Natural killer cell treated with Interleukin-12 subunit alpha and Interleukin-12 subunit beta and Interleukin-15 and Interleukin-18, amount 100 ng/mL, for 72 hours (primary cell): ENCODE results near the gene RAB40A. TPM values are rescaled to one million over a fixed set of nuclear protein-coding genes. Genes with fewer than 3 reads are reported as not detected.

ENCODE experiments used
- ATAC-seq, 2 donors: fragments of 150-1000 bp; cut with Tn5 transposase in 1 of 2; sonication (Bioruptor Pico), chemical (Tn5 transposase) in 1 of 2; 2 replicates each; pipeline ENCODE4 v1.10.0; 2021
- DNase-seq: peaks from one replicate; pipeline ENCODE4 v3.0.0; 2022; ENCODE audit warnings: low spot score
- H3K27ac Mint-ChIP-seq, 2 donors: 1 replicate in 1 of 2; 2 replicates in 1 of 2; pipeline ENCODE4 v1.8.0; 2022; ENCODE audit warnings: mixed read lengths in 2 of 2, mild to moderate bottlenecking in 1 of 2, moderate library complexity in 1 of 2
- H3K27me3 Mint-ChIP-seq, 2 donors: 1 replicate in 1 of 2; 2 replicates in 1 of 2; pipeline ENCODE4 v1.8.0; 2022; ENCODE audit warnings: mixed read lengths in 2 of 2
- H3K36me3 Mint-ChIP-seq: one replicate; pipeline ENCODE4 v1.8.0; 2022; ENCODE audit warnings: mixed read lengths
- H3K4me1 Mint-ChIP-seq, 2 donors: 1 replicate in 1 of 2; 2 replicates in 1 of 2; pipeline ENCODE4 v1.8.0; 2022; ENCODE audit warnings: low read depth in 2 of 2, mixed read lengths in 2 of 2, mild to moderate bottlenecking in 1 of 2
- H3K4me3 Mint-ChIP-seq: one replicate; pipeline ENCODE4 v1.8.0; 2022; ENCODE audit warnings: mixed read lengths
- H3K9me3 Mint-ChIP-seq: 2 replicates; pipeline ENCODE4 v1.8.0; 2022; ENCODE audit warnings: mixed read lengths
- total RNA-seq, 2 donors: library from RNA; stranded (reverse); gene quantifications; one replicate each; pipeline ENCODE4 v1.2.3, GENCODE V29; 2022

Gene RAB40A
- total RNA-seq, result under 1 TPM in 1 of 2 donors, not detected in 1; 0.31 TPM

- ATAC-seq (no peak), DNase-seq (no peak)
- Mint-ChIP-seq H3K4me1 (no peaks in the 10 kb centered on the region), H3K27me3 (peaks cover 0 to 16% of the 10 kb centered on the region in 2 donors), H3K9me3 (no peaks in the 10 kb centered on the region), H3K27ac (no peak within 1 kb of the TSS), H3K36me3 (no peaks in the 10 kb centered on the region), H3K4me3 (no peak within 1 kb of the TSS)
These were observed at the start of gene RAB40A for GRCh38 chrX:103519389-103519788. Gene RAB40A (minus strand): TSS chrX:103519489. CDS start chrX:103500756, 18,733 bp downstream.

GRCh38 chrX:103565752-103566151 lies 46.5 kb upstream of the RAB40A start:
- no peak for DNase-seq
- H3K27me3 Mint-ChIP-seq, result peaks cover 6 to 19% of the 10 kb centered on the region in 2 donors
- H3K4me1 Mint-ChIP-seq, result no peaks in the 10 kb centered on the region
- no peak for ATAC-seq
- H3K4me3 Mint-ChIP-seq, result no peak overlapping the region
- H3K36me3 Mint-ChIP-seq, result no peaks in the 10 kb centered on the region
- H3K9me3 Mint-ChIP-seq, result no peaks in the 10 kb centered on the region
- no peak overlapping the region for H3K27ac Mint-ChIP-seq

- Mint-ChIP-seq H3K36me3 (no peaks in the 10 kb centered on the region), H3K27ac (no peak overlapping the region), H3K4me1 (no peaks in the 10 kb centered on the region), H3K27me3 (peaks cover 6 to 15% of the 10 kb centered on the region in 2 donors), H3K9me3 (no peaks in the 10 kb centered on the region), H3K4me3 (no peak overlapping the region)
- no peak for DNase-seq
- ATAC-seq, result no peak
These were observed 45.9 kb upstream of the RAB40A start for GRCh38 chrX:103565197-103565596.

GRCh38 chrX:103562801-103563200 lies 43.5 kb upstream of the RAB40A start:
- Mint-ChIP-seq H3K27ac (no peak overlapping the region), H3K4me1 (no peaks in the 10 kb centered on the region), H3K36me3 (no peaks in the 10 kb centered on the region), H3K4me3 (no peak overlapping the region), H3K9me3 (no peaks in the 10 kb centered on the region), H3K27me3 (peaks cover 6 to 12% of the 10 kb centered on the region in 2 donors)
- ATAC-seq, result no peak
- no peak for DNase-seq

GRCh38 chrX:103560256-103560655 lies 41.0 kb upstream of the RAB40A start:
- Mint-ChIP-seq H3K27me3 (peaks cover 6 to 18% of the 10 kb centered on the region in 2 donors), H3K36me3 (no peaks in the 10 kb centered on the region), H3K27ac (no peak overlapping the region), H3K4me1 (no peaks in the 10 kb centered on the region), H3K4me3 (no peak overlapping the region), H3K9me3 (no peaks in the 10 kb centered on the region)
- DNase-seq (no peak), ATAC-seq (no peak)

- Mint-ChIP-seq H3K9me3 (no peaks in the 10 kb centered on the region), H3K36me3 (no peaks in the 10 kb centered on the region), H3K4me1 (peaks cover 0 to 4% of the 10 kb centered on the region in 2 donors), H3K27me3 (peaks cover 0 to 21% of the 10 kb centered on the region in 2 donors), H3K27ac (no peak overlapping the region), H3K4me3 (no peak overlapping the region)
- no peak for DNase-seq
- no peak for ATAC-seq
These were observed 37.8 kb upstream of the RAB40A start for GRCh38 chrX:103556963-103557612.

GRCh38 chrX:103554687-103555424 lies 35.6 kb upstream of the RAB40A start:
- no peak for DNase-seq
- Mint-ChIP-seq H3K4me3 (peak overlapping the region; percentile 88), H3K36me3 (no peaks in the 10 kb centered on the region), H3K4me1 (peaks cover 0 to 4% of the 10 kb centered on the region in 2 donors), H3K27me3 (peaks cover 0 to 25% of the 10 kb centered on the region in 2 donors), H3K27ac (peak overlapping the region; percentile 46 to 81), H3K9me3 (no peaks in the 10 kb centered on the region)
- peak; percentile 58 to 76 for ATAC-seq

GRCh38 chrX:103552236-103552635 lies 32.9 kb upstream of the RAB40A start:
- Mint-ChIP-seq H3K4me1 (peaks cover 0 to 4% of the 10 kb centered on the region in 2 donors), H3K36me3 (no peaks in the 10 kb centered on the region), H3K4me3 (no peak overlapping the region), H3K9me3 (no peaks in the 10 kb centered on the region), H3K27ac (no peak overlapping the region), H3K27me3 (peaks cover 0 to 27% of the 10 kb centered on the region in 2 donors)
- DNase-seq (no peak), ATAC-seq (no peak)

- Mint-ChIP-seq H3K27ac (no peak overlapping the region), H3K36me3 (no peaks in the 10 kb centered on the region), H3K4me1 (peaks cover 0 to 4% of the 10 kb centered on the region in 2 donors), H3K27me3 (peaks cover 0 to 33% of the 10 kb centered on the region in 2 donors), H3K4me3 (no peak overlapping the region), H3K9me3 (no peaks in the 10 kb centered on the region)
- no peak for ATAC-seq
- no peak for DNase-seq
These were observed 31.2 kb upstream of the RAB40A start for GRCh38 chrX:103550415-103551051.

GRCh38 chrX:103549916-103550315 lies 30.6 kb upstream of the RAB40A start:
- Mint-ChIP-seq H3K4me3 (no peak overlapping the region), H3K27me3 (peaks cover 0 to 37% of the 10 kb centered on the region in 2 donors), H3K36me3 (no peaks in the 10 kb centered on the region), H3K27ac (no peak overlapping the region), H3K4me1 (peaks cover 0 to 4% of the 10 kb centered on the region in 2 donors), H3K9me3 (no peaks in the 10 kb centered on the region)
- ATAC-seq, result no peak
- DNase-seq, result no peak

GRCh38 chrX:103540145-103540544 lies 20.9 kb upstream of the RAB40A start:
- no peak for DNase-seq
- peaks cover 0 to 10% of the 10 kb centered on the region in 2 donors for H3K27me3 Mint-ChIP-seq
- ATAC-seq, result no peak
- no peak overlapping the region for H3K4me3 Mint-ChIP-seq
- H3K9me3 Mint-ChIP-seq, result no peaks in the 10 kb centered on the region
- H3K4me1 Mint-ChIP-seq, result no peaks in the 10 kb centered on the region
- H3K27ac Mint-ChIP-seq, result no peak overlapping the region
- no peaks in the 10 kb centered on the region for H3K36me3 Mint-ChIP-seq

GRCh38 chrX:103539695-103540094 lies 20.4 kb upstream of the RAB40A start:
- H3K9me3 Mint-ChIP-seq, result no peaks in the 10 kb centered on the region
- no peak for DNase-seq
- no peaks in the 10 kb centered on the region for H3K36me3 Mint-ChIP-seq
- no peaks in the 10 kb centered on the region for H3K4me1 Mint-ChIP-seq
- H3K4me3 Mint-ChIP-seq, result no peak overlapping the region
- no peak overlapping the region for H3K27ac Mint-ChIP-seq
- ATAC-seq, result no peak
- H3K27me3 Mint-ChIP-seq, result peaks cover 0 to 9% of the 10 kb centered on the region in 2 donors

- no peaks in the 10 kb centered on the region for H3K36me3 Mint-ChIP-seq
- ATAC-seq, result peak in 1 of 2 donors; percentile 13
- H3K4me3 Mint-ChIP-seq, result no peak overlapping the region
These were observed 19.4 kb upstream of the RAB40A start for GRCh38 chrX:103538728-103539127.

GRCh38 chrX:103537871-103538387 lies 18.6 kb upstream of the RAB40A start:
- Mint-ChIP-seq H3K9me3 (no peaks in the 10 kb centered on the region), H3K36me3 (no peaks in the 10 kb centered on the region), H3K4me1 (peaks cover 4 to 8% of the 10 kb centered on the region in 2 donors), H3K27me3 (peaks cover 6 to 14% of the 10 kb centered on the region in 2 donors), H3K4me3 (no peak overlapping the region), H3K27ac (no peak overlapping the region)
- no peak for DNase-seq
- ATAC-seq, result no peak

More at GRCh38 chrX:103538728-103539127, 19.4 kb upstream of the RAB40A start:
- peaks cover under 1 to 4% of the 10 kb centered on the region in 2 donors for H3K4me1 Mint-ChIP-seq
- H3K27ac Mint-ChIP-seq, result no peak overlapping the region
- H3K9me3 Mint-ChIP-seq, result no peaks in the 10 kb centered on the region
- no peak for DNase-seq
- H3K27me3 Mint-ChIP-seq, result peaks cover 3 to 10% of the 10 kb centered on the region in 2 donors
